H1 (cell line): Measurements from ENCODE around the gene POFUT2. TPM values are rescaled to one million over a fixed set of nuclear protein-coding genes. Genes with fewer than 3 reads are reported as not detected.

Experiments used
- CTCF ChIA-PET: fragments of 300-600 bp; sonication (Branson Sonifier 250); formaldehyde crosslinking; loops from one replicate; lab custom pipeline; 2021; ENCODE audit not compliant: partially characterized antibody; lab: Charles Lee
- POLR2A ChIA-PET: fragments of 300-600 bp; sonication (Branson Sonifier 250); formaldehyde crosslinking; loops from one replicate; lab custom pipeline; 2021; ENCODE audit warnings: inconsistent platforms; ENCODE audit not compliant: partially characterized antibody; lab: Charles Lee
- DNase-seq, 2 experiments: peaks; one replicate each; pipeline versions ENCODE4 v3.0.0 to v3.0.0-alpha.2; 2010 to 2022; ENCODE audit warnings: low spot score in 2 of 2, low read depth in 1 of 2, mixed read lengths in 1 of 2
- FAIRE-seq: peaks from 2 replicates; lab custom pipeline; 2011; peaks lifted over from hg19 to GRCh38; lab: Jason Lieb, UNC
- H2AFZ ChIP-seq: 2 replicates; pipeline ENCODE4 v1.8.1; 2012; ENCODE audit warnings: low read length, inconsistent platforms
- H2AK5ac ChIP-seq: 2 replicates; pipeline ENCODE4 v1.6.1; 2013; ENCODE audit warnings: low read depth, low read length
- H2BK120ac ChIP-seq: replicated peaks from 2 replicates; pipeline ENCODE3; 2013; ENCODE audit warnings: low read depth, low read length, inconsistent platforms
- H2BK12ac ChIP-seq: 2 replicates; pipeline ENCODE4 v1.6.1; 2013; ENCODE audit warnings: low read depth, low read length
- H2BK15ac ChIP-seq: 2 replicates; pipeline ENCODE4 v1.6.1; 2013; ENCODE audit warnings: low read length
- H2BK20ac ChIP-seq: 2 replicates; pipeline ENCODE4 v1.6.1; 2013; ENCODE audit warnings: low read length
- H2BK5ac ChIP-seq: 2 replicates; pipeline ENCODE4 v1.6.1; 2013; ENCODE audit warnings: low read depth, low read length
- H3K14ac ChIP-seq: 2 replicates; pipeline ENCODE4 v1.6.1; 2013; ENCODE audit warnings: inconsistent platforms; ENCODE audit not compliant: insufficient read length
- H3K18ac ChIP-seq: 2 replicates; pipeline ENCODE4 v1.6.1; 2013; ENCODE audit warnings: low read length; ENCODE audit errors: extremely low read depth
- H3K23ac ChIP-seq: 2 replicates; pipeline ENCODE4 v1.6.1; 2013; ENCODE audit warnings: inconsistent platforms; ENCODE audit not compliant: insufficient read length
- H3K23me2 ChIP-seq: 2 replicates; pipeline ENCODE4 v1.6.1; 2013; ENCODE audit warnings: low read depth, low read length
- H3K27ac ChIP-seq: 2 replicates; pipeline ENCODE4 v1.6.1; 2011; ENCODE audit warnings: low read depth, low read length, inconsistent platforms
- H3K27me3 ChIP-seq, 4 experiments: replicated peaks in 1 of 4; 1 replicate in 1 of 4; 2 replicates in 3 of 4; pipeline versions ENCODE4 v1.6.1 to v1.8.1; 2011 to 2013; ENCODE audit warnings: low read length in 3 of 4, mild to moderate bottlenecking in 3 of 4, inconsistent platforms in 2 of 4, mixed read lengths in 2 of 4, moderate library complexity in 1 of 4; ENCODE audit not compliant: control insufficient read depth in 3 of 4, insufficient read depth in 3 of 4; ENCODE audit errors: extremely low read depth in 1 of 4
- H3K36me3 ChIP-seq, 4 experiments: 2 replicates each; pipeline versions ENCODE4 v1.6.1 to v1.8.1; 2011 to 2013; ENCODE audit warnings: mild to moderate bottlenecking in 4 of 4, low read length in 3 of 4, moderate library complexity in 2 of 4, control low read depth in 1 of 4, inconsistent platforms in 1 of 4; ENCODE audit not compliant: insufficient read depth in 4 of 4, control insufficient read depth in 2 of 4
- H3K4ac ChIP-seq: replicated peaks from 2 replicates; pipeline ENCODE3; 2013; ENCODE audit warnings: low read length, low read depth, mixed read lengths, inconsistent platforms; ENCODE audit not compliant: insufficient read length
- H3K4me1 ChIP-seq, 4 experiments: replicated peaks in 1 of 4; 1 replicate in 1 of 4; 2 replicates in 3 of 4; pipeline versions ENCODE4 v1.6.1 to v1.8.1; 2011 to 2013; ENCODE audit warnings: low read length in 3 of 4, inconsistent platforms in 2 of 4, mixed read lengths in 1 of 4; ENCODE audit not compliant: insufficient read depth in 4 of 4, control insufficient read depth in 3 of 4
- H3K4me2 ChIP-seq, 2 experiments: 2 replicates each; pipeline versions ENCODE4 v1.6.1 to v1.8.1; 2011 to 2013; ENCODE audit warnings: low read depth in 2 of 2, low read length in 2 of 2, control low read depth in 1 of 2, inconsistent platforms in 1 of 2, mild to moderate bottlenecking in 1 of 2; ENCODE audit not compliant: insufficient read depth in 1 of 2
- H3K4me3 ChIP-seq, 4 experiments: fragments of 200-600, 300-600 bp in 1 of 4; sonication (generic), shearing (Covaris generic), sonication (Bioruptor Twin) in 1 of 4; 2 replicates each; pipeline versions ENCODE4 v1.5.1 to v1.8.1; 2011 to 2016; ENCODE audit warnings: low read length in 4 of 4, low read depth in 3 of 4, control low read depth in 2 of 4, inconsistent platforms in 2 of 4, mild to moderate bottlenecking in 2 of 4, mixed read lengths in 1 of 4, moderate library complexity in 1 of 4; ENCODE audit not compliant: insufficient read depth in 2 of 4; ENCODE audit errors: extremely low read depth in 1 of 4
- H3K56ac ChIP-seq: replicated peaks from 2 replicates; pipeline ENCODE3; 2013; ENCODE audit warnings: low read depth, mild to moderate bottlenecking, mixed read lengths, low read length, inconsistent platforms; ENCODE audit not compliant: insufficient read length
- H3K79me1 ChIP-seq: 2 replicates; pipeline ENCODE4 v1.6.1; 2013; ENCODE audit warnings: low read depth, low read length, control low read depth
- H3K79me2 ChIP-seq, 2 experiments: 2 replicates each; pipeline versions ENCODE4 v1.6.1 to v1.8.1; 2012 to 2013; ENCODE audit warnings: low read length in 2 of 2, mild to moderate bottlenecking in 2 of 2, inconsistent platforms in 1 of 2; ENCODE audit not compliant: insufficient read depth in 2 of 2, control insufficient read depth in 1 of 2
- H3K9ac ChIP-seq, 4 experiments: replicated peaks in 1 of 4; 1 replicate in 1 of 4; 2 replicates in 3 of 4; pipeline versions ENCODE4 v1.6.1 to v1.8.1; 2011 to 2013; ENCODE audit warnings: low read depth in 3 of 4, low read length in 3 of 4, control low read depth in 2 of 4, mild to moderate bottlenecking in 2 of 4, moderate library complexity in 2 of 4, inconsistent platforms in 1 of 4; ENCODE audit errors: extremely low read depth in 1 of 4
- H3K9me3 ChIP-seq, 2 experiments: 2 replicates each; pipeline versions ENCODE4 v1.6.1 to v1.8.1; 2012 to 2013; ENCODE audit warnings: mild to moderate bottlenecking in 2 of 2, moderate library complexity in 2 of 2, control low read depth in 1 of 2, inconsistent platforms in 1 of 2, low read depth in 1 of 2, low read length in 1 of 2, mixed read lengths in 1 of 2; ENCODE audit not compliant: insufficient read depth in 2 of 2
- H4K20me1 ChIP-seq, 2 experiments: replicated peaks in 1 of 2; 2 replicates each; pipeline versions ENCODE3 to v1.8.1; 2011 to 2013; ENCODE audit warnings: inconsistent platforms in 2 of 2, low read length in 2 of 2, mild to moderate bottlenecking in 1 of 2; ENCODE audit not compliant: insufficient read depth in 2 of 2, control insufficient read depth in 1 of 2
- H4K5ac ChIP-seq: 2 replicates; pipeline ENCODE4 v1.6.1; 2013; ENCODE audit warnings: low read length, low read depth, mixed read lengths, inconsistent platforms; ENCODE audit not compliant: insufficient read length
- H4K8ac ChIP-seq: 2 replicates; pipeline ENCODE4 v1.8.0; 2013; ENCODE audit warnings: mild to moderate bottlenecking, moderate library complexity, low read length, inconsistent platforms; ENCODE audit not compliant: insufficient read depth; ENCODE audit errors: extremely low read depth
- H4K91ac ChIP-seq: replicated peaks from 2 replicates; pipeline ENCODE3; 2013; ENCODE audit warnings: low read length, mixed read lengths, inconsistent platforms; ENCODE audit not compliant: insufficient read length
- CBX5 ChIP-seq: fragments of 300-800, 300-1000 bp; sonication (generic); IDR thresholded peaks from 2 replicates; pipeline ENCODE4 v1.7.1; 2016; ENCODE audit warnings: antibody characterized with exemption, low read length, low read depth
- CHD1 ChIP-seq: IDR thresholded peaks from 2 replicates; pipeline ENCODE4 v1.6.1; 2012; ENCODE audit warnings: low read depth, low read length, improper control_type of control experiment
- CHD2 ChIP-seq: IDR thresholded peaks from 2 replicates; pipeline ENCODE4 v1.6.1; 2012; ENCODE audit warnings: low read length, improper control_type of control experiment
- EGR1 ChIP-seq: IDR thresholded peaks from 2 replicates; pipeline ENCODE4 v1.6.1; 2011; ENCODE audit warnings: low read depth, low read length, borderline replicate concordance
- SRF ChIP-seq: IDR thresholded peaks from 2 replicates; pipeline ENCODE4 v1.6.1; 2011; ENCODE audit warnings: mild to moderate bottlenecking, low read depth, low read length, moderate library complexity
- WGBS, 2 experiments: shearing (Covaris generic) in 1 of 2; methylation state at CpG; one replicate each; pipeline versions ENCODE4 v1.1.6 to v1.1.7; 2013 to 2015; ENCODE audit warnings: low lambda C conversion rate in 2 of 2, mixed read lengths in 2 of 2, inconsistent platforms in 1 of 2, low coverage in 1 of 2, missing lambda C conversion rate in 1 of 2; ENCODE audit not compliant: insufficient replicate concordance in 2 of 2, insufficient coverage in 1 of 2, insufficient read length in 1 of 2; ENCODE audit errors: extremely low coverage in 1 of 2, missing lambda C conversion rate in 1 of 2; 5-methylcytosine and 5-hydroxymethylcytosine counted together
- polyA plus RNA-seq, 7 experiments: library from polyadenylated mRNA; depleted of rRNA in 3 of 7; stranded (reverse) in 5 of 7; unstranded in 2 of 7; fragments of >200 nt in 5 of 7; fragments of 200-250 nt in 2 of 7; gene quantifications; 1 replicate in 5 of 7; 2 replicates in 1 of 7; 4 replicates in 1 of 7; pipeline versions ENCODE4 v1.2.1 to v1.2.3, GENCODE V29; 2011 to 2013; ENCODE audit warnings: missing spikeins in 2 of 7, mixed read lengths in 2 of 7
- total RNA-seq: library from RNA; stranded (reverse); fragmentation: NEBNext Ultra II Directional; extraction: Animal tissue kit (Norgen Biotek cat#: 25700); gene quantifications from 2 replicates; pipeline ENCODE4 v1.2.1, GENCODE V29; 2021
- TF ChIP-seq, protein P1 (sequence below), 3 experiments: IDR thresholded peaks; 1 replicate in 2 of 3; 2 replicates in 1 of 3; pipeline versions ENCODE4 v1.5.1 to v1.6.1; 2011; ENCODE audit warnings: low read length in 3 of 3, mild to moderate bottlenecking in 3 of 3, inconsistent platforms in 2 of 3, low read depth in 1 of 3, moderate library complexity in 1 of 3; ENCODE audit not compliant: insufficient read depth in 1 of 3; ENCODE audit errors: control extremely low read depth in 1 of 3

POFUT2 gene
- total and polyA plus RNA-seq, 2 of the 8 experiments (the other 6 are each of a cell fraction or from before 2014, with no cell fraction given): 13.7 to 32.1 TPM

- DNase-seq (no peak), FAIRE-seq (no peak)
- Histone ChIP-seq H2BK12ac (peak overlapping the region; percentile 80; the same call in 1 of the 2 replicates), H3K56ac (no peak overlapping the region), H2AFZ (no peak overlapping the region), H3K23me2 (peaks cover 9% of the 10 kb centered on the region), H3K4ac (no peak overlapping the region), H2BK15ac (0 out of 2 replicates have a peak overlapping the region, but pooled peaks have one; percentile 16), H3K9ac (no peak overlapping the region), H4K8ac (peak overlapping the region; percentile 65), H3K18ac (peak overlapping the region; percentile 2), H3K79me1 (no peaks in the 10 kb centered on the region), H4K20me1 (peaks cover 0 to 2% of the 10 kb centered on the region in 2 experiments), H3K27me3 (peaks cover 0 to 5% (median 4%) of the 10 kb centered on the region in 4 experiments; a peak in 4 of 7 replicates), H2BK5ac (no peak overlapping the region; the same call in 1 of the 2 replicates), H2BK120ac (no peak overlapping the region), H2AK5ac (no peak overlapping the region), H3K4me1 (peaks cover 0 to 13% (median 10%) of the 10 kb centered on the region in 4 experiments; a peak in 6 of 7 replicates), H4K91ac (peak overlapping the region; percentile 44), H3K9me3 (no peaks in the 10 kb centered on the region), H3K4me3 (no peak overlapping the region), H3K79me2 (no peaks in the 10 kb centered on the region), H3K4me2 (no peak overlapping the region), H3K14ac (no peak overlapping the region), H2BK20ac (peak overlapping the region; percentile 86; the same call in 1 of the 2 replicates), H4K5ac (no peak overlapping the region), H3K27ac (no peak overlapping the region), H3K36me3 (no peaks in the 10 kb centered on the region), H3K23ac (no peak overlapping the region)
- WGBS, 2 experiments: 88% methylated on average over 12 of the region's 19 CpGs; no CpG with 5 or more reads in 1 of the 2 experiments
- CTCF ChIA-PET: interaction anchor here (0.6 to 1.6 kb wide), 6 partner anchors 8 to 137 kb away, joined by 3 to 4 read pairs (median 3); no protein-coding TSS in a partner anchor
- POLR2A ChIA-PET: interaction anchor here (1.0 to 1.1 kb wide), 2 partner anchors 11 to 26 kb away, joined by 3 read pairs; no protein-coding TSS in a partner anchor
- TF ChIP-seq, protein P1, sequence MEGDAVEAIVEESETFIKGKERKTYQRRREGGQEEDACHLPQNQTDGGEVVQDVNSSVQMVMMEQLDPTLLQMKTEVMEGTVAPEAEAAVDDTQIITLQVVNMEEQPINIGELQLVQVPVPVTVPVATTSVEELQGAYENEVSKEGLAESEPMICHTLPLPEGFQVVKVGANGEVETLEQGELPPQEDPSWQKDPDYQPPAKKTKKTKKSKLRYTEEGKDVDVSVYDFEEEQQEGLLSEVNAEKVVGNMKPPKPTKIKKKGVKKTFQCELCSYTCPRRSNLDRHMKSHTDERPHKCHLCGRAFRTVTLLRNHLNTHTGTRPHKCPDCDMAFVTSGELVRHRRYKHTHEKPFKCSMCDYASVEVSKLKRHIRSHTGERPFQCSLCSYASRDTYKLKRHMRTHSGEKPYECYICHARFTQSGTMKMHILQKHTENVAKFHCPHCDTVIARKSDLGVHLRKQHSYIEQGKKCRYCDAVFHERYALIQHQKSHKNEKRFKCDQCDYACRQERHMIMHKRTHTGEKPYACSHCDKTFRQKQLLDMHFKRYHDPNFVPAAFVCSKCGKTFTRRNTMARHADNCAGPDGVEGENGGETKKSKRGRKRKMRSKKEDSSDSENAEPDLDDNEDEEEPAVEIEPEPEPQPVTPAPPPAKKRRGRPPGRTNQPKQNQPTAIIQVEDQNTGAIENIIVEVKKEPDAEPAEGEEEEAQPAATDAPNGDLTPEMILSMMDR (IDR thresholded peaks at IDR 0.05; ENCODE audit: control extremely low read depth in 1 of 3, insufficient read depth in 1 of 3, low read depth in 1 of 3, low read length in 3 of 3): no peak
- TF ChIP-seq SRF (no peak), CBX5 (no peak), CHD1 (no peak), EGR1 (no peak), CHD2 (no peak)
Measured at GRCh38 chr21:45335761-45336534, 48.3 kb upstream of the POFUT2 start.
